Stimulated activated CD8-positive, alpha-beta memory T cell treated with anti-CD3 and anti-CD28 coated beads, Interleukin-12 subunit alpha, Interleukin-12 subunit beta, amount 100 ng/mL, for 1 hour (primary cell): ENCODE data around the gene TRPT1.

ENCODE experiments used
- DNase-seq: peaks from one replicate; pipeline ENCODE4 v3.0.0-alpha.2; 2020; ENCODE audit warnings: low read depth

The TRPT1 gene, protein sequence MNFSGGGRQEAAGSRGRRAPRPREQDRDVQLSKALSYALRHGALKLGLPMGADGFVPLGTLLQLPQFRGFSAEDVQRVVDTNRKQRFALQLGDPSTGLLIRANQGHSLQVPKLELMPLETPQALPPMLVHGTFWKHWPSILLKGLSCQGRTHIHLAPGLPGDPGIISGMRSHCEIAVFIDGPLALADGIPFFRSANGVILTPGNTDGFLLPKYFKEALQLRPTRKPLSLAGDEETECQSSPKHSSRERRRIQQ

DNA sequence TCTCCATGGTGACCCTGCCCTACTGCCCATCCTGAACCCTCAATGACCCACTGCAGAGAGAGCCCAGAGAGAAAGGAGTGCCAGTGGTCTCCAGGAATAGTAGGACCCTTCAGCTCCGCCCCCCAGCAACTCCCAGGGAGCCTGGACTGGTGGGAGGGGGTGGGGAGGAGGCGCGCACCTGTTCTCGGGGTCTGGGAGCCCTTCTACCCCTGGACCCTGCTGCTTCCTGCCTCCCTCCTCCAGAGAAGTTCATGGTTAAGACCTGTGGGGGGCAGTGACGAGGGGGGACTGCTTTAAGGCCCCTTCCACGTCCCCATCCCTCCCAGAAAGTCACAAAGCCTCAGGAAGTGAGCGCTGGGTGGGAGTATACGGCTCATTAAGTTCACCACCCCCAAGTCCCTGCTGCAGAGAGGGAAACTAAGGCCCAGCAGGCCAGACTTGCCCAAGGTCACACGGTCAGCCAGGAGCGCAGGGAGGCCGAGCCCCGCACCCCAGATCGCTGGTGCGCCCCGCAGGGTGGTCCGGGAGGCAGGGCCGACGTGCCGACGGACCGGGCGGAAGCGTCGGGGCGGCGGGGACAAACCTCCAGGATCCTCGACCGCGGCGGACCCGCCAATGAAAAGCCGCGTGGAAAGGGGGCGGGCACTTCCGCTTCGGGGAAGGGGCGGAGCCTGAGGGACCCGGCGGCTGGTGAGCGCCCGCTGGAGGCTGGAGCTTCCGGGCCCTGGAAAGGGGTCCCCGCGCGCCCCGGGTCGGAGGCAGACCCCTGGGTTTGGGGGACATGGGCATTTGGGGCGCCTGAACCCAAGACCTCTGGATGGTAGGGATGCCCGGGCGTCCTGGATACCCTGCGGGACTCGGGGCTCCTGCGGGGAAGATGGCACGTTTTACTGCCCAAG, at the start of gene TRPT1, which contains the start of gene NUDT22:
TSS of gene TRPT1 (minus strand) at position 579 of the 899 bp plus-strand sequence. CDS start at position 253, 326 bp downstream.
TSS of gene NUDT22 (plus strand) at position 667 of the 899 bp plus-strand sequence. CDS start 379 bp downstream, outside the sequence.
- peak; percentile 91 for DNase-seq

DNA sequence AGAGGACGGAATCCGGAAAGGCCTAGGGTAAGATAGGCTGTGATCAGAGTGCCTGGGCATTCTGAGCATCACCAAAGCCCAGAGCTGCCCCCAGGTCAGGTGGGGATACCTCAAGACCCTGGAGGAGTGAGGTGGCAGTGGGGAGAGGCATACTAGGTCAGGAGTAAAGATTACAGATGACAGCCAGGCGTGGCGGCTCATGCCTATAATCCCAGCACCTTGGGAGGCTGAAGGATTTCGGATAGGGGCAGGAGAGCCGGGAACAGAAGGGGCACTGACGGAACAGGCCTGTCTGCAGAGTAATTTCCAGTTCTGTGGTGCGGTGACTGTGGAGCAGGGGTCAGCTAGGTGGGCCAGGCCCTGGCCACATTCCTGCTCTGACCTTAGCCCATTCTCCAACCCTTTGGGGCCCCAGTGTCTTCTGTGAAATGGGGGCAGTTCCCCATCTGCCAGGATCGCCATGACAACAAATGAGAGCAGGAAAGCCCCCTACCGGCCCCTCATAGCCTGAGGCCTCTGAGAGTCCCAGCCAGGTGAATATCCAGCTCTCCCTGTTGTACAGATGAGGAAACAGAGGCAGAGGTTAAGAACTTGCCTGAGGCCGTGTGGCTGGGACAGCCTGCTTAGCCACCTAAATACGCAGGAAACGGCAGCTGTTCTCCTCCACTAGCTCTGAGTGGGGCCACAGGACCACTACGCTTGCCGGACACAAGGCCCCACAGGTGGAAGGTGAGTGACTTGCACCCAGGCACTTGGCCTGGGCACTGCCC, 49.2 kb upstream of the TRPT1 start:
- DNase-seq: no peak

DNA sequence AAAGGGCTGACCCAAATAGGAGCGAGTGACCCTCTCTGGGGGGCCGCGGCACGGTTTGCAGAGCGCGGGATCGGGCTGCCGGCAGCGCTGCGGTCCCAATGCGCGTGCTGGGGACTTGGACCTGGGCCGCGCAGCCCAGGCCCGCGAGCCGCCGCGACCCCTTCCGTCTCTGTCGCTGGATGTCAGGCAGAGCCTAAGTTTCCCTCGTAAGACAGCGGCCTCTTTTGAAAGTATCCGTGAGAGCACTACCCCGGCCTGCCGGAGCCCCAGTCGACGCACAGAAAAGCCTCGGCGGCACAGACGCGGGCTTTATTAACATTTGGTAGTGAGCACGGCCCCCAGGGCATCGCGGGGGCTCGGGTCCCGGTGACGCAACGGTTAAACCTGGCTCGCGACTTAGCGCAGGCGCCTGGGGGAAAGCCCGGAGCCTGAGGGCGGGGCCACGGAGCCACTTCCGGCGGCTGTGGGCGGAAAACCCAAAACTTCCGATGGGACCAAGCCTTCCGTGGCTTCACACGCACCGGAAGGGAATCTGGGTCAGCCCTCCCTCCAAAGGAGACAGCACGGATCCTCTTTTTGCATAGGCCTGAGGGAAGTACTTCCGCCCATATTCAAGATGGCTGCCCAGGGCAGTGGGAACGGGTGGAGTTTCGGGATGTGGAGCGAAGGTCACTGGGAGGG, 43.7 kb upstream of the TRPT1 start:
- peak; percentile 96 for DNase-seq

DNA sequence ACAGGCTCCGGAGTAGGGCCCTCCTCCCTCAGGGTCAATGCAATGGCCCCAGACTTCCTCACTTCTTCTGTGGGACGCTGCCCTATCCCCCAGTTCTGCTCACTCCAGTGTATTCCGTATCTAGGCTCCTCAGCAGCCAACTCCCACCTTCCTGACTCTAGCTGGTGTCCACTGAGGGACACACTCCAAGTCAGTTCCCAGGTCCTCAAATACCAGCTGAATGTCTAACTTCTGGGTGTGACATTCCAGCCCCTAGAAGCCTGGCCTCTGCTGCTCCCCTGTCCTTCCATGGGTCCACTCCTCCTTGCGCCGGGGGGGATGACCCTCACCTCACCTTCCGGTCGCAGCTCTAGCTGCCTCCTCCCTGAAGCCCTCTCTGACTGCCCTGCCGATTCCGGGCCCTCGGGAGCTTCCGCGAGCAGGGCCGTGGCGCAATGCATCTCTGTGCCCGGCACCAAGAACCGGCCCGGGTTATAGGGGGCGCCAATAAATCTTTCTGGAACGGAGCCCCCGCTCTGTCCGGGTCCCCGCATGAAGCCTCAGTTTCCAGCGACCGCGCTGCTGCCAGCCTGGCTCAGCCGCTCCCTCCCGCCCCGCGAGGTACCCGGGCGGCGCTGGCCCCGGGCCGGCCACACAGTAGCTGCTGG, 43.0 kb upstream of the TRPT1 start:
- no peak for DNase-seq

DNA sequence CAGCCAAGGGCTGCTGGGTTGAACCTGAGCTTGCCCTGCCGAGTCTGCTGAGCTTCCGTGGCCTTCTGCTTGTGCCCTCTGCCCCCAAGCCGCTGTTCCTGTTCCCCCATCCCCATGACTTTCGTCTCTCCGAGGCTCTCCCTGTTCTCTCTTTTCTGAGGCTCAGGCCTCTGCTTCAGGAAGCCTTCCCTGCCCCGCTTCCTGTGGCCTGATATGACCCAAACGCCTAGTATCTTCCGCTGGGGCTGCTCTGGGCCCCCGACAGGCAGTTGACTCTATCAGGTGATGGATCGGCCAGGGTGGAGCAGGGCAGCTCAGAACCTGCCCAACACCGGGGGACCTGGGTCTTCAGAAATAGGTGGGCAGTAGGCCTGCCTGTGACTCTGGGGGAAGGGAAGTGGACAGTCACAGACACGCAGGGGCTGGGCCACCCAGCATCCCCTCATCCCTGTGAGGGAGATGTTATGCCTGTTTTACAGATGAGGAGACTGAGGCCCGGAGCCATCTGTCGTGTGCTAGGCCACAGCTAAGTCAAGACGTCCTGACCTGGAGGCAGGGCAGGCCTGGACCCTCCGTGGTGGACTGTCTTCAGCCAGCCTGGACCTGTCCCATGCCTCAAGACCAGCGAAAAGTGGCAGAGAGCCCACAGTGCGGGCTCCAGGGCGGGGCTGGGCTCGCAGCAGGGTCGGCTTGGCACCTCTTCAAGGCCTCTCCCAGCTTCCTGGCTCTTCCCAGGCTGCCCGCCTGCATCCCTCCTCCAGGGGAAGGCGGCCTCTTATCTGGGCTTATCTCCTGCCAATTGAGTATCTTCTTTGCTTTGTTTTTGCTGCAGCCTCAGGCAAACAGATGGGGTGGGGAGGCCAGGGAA, 42.3 kb upstream of the TRPT1 start:
- DNase-seq: no peak

DNA sequence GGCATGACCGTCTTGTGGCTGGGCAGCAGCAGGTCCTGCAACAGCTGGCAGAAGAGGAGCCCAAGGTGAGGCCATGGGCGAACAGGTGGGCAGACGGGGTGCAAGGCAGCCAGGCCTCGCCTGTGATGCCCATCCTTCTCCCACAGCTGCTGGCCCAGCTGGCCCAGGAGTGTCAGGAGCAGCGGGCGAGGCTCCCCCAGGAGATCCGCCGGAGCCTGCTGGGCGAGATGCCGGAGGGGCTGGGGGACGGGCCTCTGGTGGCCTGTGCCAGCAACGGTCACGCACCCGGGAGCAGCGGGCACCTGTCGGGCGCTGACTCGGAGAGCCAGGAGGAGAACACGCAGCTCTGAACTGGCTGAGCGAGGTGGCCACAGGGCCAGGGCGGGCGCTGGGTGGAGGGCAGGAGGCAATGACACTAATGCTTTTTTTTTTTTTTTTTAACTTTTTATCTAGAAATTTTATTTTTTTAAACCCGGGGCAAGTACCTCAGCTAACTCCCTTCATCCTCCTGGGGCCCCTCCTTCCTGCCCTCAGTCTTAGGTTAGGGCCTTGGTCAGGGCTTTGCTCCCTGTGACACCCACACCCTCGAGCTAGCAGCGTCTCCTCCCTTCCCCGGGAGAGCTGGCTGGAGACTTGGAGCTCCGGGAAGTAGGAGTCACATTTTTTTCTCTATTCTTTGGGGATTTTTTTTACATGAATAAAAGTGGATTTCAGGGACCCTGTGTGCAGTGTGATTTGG, 41.4 kb upstream of the TRPT1 start:
- no peak for DNase-seq

DNA sequence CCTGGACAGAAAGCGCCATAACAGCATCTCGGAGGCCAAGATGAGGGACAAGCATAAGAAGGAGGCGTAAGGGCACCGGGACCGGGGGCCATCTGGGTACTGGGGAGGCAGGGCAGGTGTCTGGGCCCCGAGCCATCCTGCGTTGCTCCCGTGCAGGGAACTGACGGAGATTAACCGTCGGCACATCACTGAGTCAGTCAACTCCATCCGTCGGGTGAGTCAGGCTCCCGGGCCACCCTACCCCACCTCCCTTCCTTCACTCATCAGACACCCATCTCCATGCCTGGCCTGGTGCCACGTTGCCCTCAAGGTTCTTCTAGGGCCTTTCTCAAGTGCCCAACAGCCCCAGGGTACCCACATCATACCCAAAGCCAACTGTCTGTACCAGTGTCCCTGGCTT, 40.4 kb upstream of the TRPT1 start:
- no peak for DNase-seq

DNA sequence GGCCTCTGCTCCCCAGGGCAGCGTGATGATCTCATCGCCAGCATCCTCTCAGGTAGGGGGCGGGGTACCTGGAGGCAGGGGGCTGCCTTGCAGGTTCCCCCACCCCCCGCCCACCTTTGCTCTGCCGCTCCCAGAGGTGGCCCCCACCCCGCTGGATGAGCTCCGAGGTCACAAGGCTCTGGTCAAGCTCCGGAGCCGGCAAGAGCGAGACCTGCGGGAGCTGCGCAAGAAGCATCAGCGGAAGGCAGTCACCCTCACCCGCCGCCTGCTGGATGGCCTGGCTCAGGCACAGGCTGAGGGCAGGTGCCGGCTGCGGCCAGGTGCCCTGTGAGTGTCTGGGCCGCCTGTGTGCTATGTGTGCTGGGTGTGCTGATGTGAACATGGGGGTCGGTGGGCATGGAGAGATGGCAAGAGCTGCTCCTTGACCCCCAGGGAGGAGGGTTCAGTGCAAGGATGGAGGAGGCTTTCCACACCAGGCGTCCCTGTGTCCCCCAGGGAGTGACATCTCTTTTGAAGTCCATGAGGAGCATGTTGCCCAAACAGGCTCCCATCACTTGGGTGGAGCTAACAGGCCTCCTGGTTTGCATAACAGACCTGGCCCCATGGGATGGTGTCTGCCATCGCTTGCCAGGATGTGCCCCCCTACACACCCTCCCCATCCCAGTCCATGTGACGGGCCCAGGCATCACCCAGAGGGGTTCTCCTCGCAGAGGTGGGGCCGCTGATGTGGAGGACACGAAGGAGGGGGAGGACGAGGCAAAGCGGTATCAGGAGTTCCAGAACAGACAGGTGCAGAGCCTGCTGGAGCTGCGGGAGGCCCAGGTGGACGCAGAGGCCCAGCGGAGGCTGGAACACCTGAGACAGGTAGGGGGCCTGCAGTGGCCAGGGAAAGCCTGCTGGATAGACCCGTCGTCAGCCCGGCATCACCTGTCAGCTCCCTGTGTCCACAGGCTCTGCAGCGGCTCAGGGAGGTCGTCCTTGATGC, 39.5 kb upstream of the TRPT1 start:
- DNase-seq: no peak

DNA sequence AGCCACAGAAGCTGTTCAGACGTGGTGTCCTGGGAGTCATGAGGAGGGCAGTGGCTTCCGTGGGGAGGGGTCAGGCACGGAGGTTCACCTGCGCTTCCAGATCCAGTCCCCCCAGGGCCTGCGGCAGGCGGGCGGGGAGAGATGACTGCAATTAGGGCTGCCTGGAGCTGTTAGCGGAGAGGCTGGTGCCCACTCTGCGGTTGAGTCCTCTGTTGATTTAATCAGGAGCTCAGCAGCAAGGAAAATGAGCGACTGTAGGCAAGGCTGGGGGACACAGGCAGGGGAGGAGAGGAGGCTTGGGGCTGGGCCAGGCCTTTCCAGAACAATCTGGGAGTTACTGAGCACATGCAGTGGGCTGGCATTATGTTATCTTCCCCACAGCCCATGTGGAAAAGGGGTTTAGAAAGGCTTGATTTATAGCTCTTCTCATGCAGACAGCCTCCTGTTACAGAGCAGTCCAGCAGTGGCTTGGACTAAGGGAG, 38.4 kb upstream of the TRPT1 start:
- DNase-seq: no peak

DNA sequence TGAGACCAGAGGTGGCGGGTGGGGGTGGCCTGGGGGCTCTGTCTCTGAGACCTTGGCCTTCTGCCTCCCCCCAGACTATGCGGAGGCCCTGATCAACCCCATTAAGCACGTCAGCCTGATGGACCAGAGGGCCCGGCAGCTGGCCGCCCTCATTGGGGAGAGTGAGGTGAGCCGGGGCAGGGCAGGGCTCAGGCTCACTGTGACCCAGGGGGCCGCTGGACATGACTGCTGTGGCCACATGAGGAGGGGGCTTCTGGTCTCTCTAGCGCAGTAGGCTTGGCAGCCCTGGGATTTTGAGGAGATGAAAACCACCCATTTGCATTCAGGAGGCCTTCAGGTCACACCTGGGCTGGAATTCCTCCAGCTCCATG, 37.9 kb upstream of the TRPT1 start:
- no peak for DNase-seq

DNA sequence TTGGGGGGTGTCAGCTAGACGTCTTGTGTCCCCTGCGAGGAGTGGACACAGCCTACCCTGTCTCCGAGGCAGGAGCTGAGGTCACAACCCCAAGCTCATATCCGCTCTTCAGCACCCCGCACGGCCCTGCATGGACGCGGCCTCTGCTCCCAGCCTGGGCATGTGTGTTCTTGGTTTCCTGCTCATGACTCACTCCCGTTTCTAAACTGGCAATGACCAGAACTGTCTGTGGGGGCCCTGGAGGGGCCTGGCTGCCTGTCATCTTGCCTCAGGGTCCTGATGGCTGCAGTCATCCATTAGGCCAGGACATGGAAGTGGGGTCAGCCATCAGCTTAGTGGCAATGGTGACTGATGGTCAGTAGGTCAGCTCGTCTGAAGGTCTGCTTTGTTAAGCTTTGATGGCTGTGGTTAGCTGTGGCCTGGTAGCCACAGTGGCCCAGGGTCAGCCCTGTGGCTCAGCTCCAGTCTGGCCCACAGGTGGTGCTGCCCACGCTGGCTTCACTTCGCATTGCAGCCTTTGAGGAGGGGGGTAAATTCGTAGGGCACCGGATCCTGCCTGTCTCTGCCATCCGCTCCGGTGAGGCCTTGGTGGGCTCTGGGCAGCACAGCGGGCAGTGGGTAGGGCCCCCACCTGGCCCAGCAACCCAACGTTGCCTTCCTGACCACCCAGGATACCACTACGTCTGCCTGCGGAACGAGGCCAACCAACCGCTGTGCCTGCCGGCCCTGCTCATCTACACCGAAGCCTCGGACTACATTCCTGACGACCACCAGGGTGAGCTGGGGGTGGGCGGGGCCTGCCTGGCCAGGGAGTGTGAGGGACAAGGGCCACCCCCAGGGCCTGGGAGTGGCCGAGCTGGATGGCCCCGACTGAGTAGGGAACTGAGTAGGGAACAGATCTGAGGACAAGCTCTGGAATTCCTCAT, 37.3 kb upstream of the TRPT1 start:
- no peak for DNase-seq

DNA sequence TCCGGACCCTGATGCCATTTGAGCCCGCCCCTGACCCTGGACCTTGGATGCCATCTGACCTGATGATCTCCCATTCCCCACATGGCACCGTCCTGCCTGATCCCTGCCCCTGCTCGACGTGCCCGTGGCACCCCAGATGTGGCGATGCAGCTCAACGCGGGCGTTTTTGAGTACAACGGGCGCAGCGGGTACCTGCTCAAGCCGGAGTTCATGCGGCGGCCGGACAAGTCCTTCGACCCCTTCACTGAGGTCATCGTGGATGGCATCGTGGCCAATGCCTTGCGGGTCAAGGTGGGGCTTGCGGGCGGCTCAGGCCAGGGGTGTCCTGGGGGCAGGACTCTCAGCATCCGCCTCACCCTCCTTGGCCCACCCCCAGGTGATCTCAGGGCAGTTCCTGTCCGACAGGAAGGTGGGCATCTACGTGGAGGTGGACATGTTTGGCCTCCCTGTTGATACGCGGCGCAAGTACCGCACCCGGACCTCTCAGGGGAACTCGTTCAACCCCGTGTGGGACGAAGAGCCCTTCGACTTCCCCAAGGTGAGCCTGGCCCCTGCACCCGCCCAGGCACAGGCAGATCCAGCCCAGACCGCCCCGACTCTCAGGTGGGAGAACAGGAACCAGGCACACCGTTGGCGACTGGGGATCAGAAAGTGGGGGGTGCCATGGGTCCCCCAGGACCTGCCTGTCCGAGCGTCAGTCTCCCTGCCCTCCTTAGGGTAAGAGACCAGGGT, 36.5 kb upstream of the TRPT1 start:
- no peak for DNase-seq

DNA sequence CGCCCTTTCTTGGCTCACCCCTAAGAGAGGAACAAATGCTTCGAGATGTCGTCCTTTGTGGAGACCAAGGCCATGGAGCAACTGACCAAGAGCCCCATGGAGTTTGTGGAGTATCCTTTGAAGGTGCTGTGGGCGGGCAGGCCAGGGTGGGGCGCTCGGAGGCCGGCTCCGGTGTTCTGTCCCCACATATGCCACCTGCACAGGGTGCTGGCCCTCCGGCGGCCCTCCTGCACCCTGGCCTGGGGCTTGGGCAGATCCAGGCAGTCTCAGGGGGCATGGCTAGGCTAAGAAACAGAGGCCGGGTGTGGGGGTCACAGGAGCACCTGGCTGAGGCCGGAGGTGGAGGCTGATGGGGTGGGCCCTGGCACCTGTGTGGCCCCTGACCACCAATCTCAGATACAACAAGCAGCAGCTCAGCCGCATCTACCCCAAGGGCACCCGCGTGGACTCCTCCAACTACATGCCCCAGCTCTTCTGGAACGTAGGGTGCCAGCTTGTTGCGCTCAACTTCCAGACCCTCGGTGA, 35.6 kb upstream of the TRPT1 start:
- DNase-seq: no peak

DNA sequence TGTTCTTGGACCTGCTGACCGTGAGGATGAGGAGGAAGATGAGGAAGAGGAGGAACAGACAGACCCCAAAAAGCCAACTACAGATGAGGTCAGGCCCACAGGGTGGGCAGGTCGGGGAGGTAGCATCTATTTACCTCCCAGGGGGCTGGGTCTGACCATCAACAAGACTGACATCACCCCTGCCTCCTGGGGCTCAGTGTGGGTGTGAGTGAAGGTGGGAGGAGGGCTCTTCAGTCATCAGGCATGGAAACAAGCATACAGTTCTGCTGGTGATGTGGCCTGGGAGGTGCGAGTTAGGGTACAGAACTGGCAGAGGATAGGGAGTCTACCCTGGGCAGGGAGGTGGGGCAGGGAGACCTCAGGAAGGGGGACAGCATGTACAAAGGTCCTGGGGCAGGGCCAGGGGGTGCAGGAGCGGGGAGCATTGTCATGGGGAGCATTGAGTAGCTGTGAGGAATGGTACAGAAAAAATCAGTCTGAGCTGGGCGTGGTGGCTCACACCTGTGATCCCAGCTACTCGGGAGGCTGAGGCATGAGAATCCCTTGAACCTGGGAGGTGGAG, 34.2 kb upstream of the TRPT1 start:
- DNase-seq: no peak

DNA sequence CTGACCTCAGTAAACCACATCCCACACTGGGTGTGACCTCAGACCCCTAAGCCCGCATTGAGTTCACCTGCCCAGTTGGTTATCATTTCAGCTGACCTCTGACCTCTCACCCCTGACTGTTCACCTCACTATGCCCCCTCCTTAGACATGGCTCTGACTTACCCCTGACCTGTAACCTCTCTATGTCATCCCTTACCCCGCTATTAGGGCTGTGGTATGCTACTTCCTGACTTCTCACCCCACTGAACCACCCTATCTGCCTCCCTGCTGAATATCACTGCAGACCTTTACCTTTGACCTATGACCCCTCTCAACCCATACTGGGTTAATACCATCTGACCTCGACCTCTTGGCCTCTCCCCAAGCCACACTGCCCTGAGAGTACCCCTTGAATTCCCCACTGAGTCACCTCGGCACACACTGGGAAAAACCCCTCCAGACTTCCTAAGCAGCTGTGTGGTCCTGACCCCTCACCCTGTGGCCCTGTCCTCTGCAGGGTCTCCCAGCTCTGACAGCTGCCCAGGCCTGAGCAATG, 33.6 kb upstream of the TRPT1 start:
- DNase-seq: no peak
